Measurements from ENCODE around the gene IL27RA.

DNA sequence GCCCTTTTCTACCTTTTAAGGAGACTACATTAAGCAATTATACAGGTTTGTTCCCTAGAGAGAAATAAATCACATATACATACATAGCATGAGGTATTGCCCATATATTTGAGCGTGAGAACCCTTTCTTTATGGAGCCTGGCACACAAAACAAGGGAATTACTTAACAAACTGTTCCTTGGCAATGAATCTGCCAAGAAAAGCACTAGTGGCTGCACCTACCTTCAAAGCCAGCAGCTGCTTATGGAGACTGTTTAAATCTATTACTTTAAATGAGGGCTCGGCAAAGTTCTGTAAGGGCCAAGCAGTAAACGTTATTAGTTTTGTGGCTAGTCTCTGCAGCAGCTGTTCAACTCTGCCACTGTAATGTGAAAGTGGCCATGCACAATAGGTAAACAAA, 32.5 kb upstream of the IL27RA start:
- TF ChIP-seq, protein P1, sequence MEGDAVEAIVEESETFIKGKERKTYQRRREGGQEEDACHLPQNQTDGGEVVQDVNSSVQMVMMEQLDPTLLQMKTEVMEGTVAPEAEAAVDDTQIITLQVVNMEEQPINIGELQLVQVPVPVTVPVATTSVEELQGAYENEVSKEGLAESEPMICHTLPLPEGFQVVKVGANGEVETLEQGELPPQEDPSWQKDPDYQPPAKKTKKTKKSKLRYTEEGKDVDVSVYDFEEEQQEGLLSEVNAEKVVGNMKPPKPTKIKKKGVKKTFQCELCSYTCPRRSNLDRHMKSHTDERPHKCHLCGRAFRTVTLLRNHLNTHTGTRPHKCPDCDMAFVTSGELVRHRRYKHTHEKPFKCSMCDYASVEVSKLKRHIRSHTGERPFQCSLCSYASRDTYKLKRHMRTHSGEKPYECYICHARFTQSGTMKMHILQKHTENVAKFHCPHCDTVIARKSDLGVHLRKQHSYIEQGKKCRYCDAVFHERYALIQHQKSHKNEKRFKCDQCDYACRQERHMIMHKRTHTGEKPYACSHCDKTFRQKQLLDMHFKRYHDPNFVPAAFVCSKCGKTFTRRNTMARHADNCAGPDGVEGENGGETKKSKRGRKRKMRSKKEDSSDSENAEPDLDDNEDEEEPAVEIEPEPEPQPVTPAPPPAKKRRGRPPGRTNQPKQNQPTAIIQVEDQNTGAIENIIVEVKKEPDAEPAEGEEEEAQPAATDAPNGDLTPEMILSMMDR (IDR thresholded peaks at IDR 0.05) = no peak
- TF ChIP-seq POLR2A (IDR thresholded peaks at IDR 0.05) = no peak

Measured in heart left ventricle (tissue), 13 donors.